ENCODE data around the gene AGRN.
"Not testable (repeated sequence)": the region's sequence is repeated elsewhere in the genome, so short reads cannot be mapped to it uniquely, and the experiment has no call there.

The AGRN gene

GRCh38 chr1:1020000-1020404 is at the start of gene AGRN:
Gene AGRN (plus strand): TSS chr1:1020120. CDS start chr1:1020173, 53 bp downstream.
- no peak within 1 kb of the TSS for H3K27ac Mint-ChIP-seq
- H3K4me3 Mint-ChIP-seq, result peak within 1 kb of the TSS; percentile 70 to 76
- DNase-seq (no peak), ATAC-seq (replicated peaks) (peak; percentile 22 to 27)
- H3K36me3 Mint-ChIP-seq, result peaks cover 0 to 8% of the 10 kb centered on the region in 2 donors
- peaks cover 2 to 24% of the 10 kb centered on the region in 2 donors for H3K4me1 Mint-ChIP-seq
- H3K9me3 Mint-ChIP-seq, result no peaks in the 10 kb centered on the region
- peaks cover 6 to 26% of the 10 kb centered on the region in 2 donors for H3K27me3 Mint-ChIP-seq

GRCh38 chr1:970242-970972 is 49.5 kb upstream of the AGRN start:
- Mint-ChIP-seq H3K36me3 (peaks cover 0 to 3% of the 10 kb centered on the region in 2 donors), H3K4me3 (no peak overlapping the region), H3K9me3 (no peaks in the 10 kb centered on the region), H3K27ac (no peak overlapping the region), H3K4me1 (peaks cover 5 to 17% of the 10 kb centered on the region in 2 donors), H3K27me3 (peaks cover 40 to 54% of the 10 kb centered on the region in 2 donors)
- ATAC-seq (replicated peaks), result no peak
- DNase-seq, result no peak

- peaks cover 46 to 61% of the 10 kb centered on the region in 2 donors for H3K27me3 Mint-ChIP-seq
- no peak overlapping the region for H3K4me3 Mint-ChIP-seq
- H3K27ac Mint-ChIP-seq, result no peak overlapping the region
- ATAC-seq (replicated peaks), result no peak
- peaks cover 5 to 17% of the 10 kb centered on the region in 2 donors for H3K4me1 Mint-ChIP-seq
- H3K36me3 Mint-ChIP-seq, result peaks cover 0 to 3% of the 10 kb centered on the region in 2 donors
- DNase-seq, result no peak
- no peaks in the 10 kb centered on the region for H3K9me3 Mint-ChIP-seq
Observed at GRCh38 chr1:970973-971730, 48.8 kb upstream of the AGRN start.

- Mint-ChIP-seq H3K4me1 (peaks cover 5 to 14% of the 10 kb centered on the region in 2 donors), H3K4me3 (no peak overlapping the region), H3K27ac (no peak overlapping the region), H3K27me3 (peaks cover 46 to 61% of the 10 kb centered on the region in 2 donors), H3K9me3 (no peaks in the 10 kb centered on the region), H3K36me3 (peaks cover 0 to 3% of the 10 kb centered on the region in 2 donors)
- ATAC-seq (replicated peaks) (no peak), DNase-seq (no peak)
Observed at GRCh38 chr1:971751-972506, 48.0 kb upstream of the AGRN start.

GRCh38 chr1:972726-973458 is 47.0 kb upstream of the AGRN start:
- Mint-ChIP-seq H3K36me3 (peaks cover 0 to 3% of the 10 kb centered on the region in 2 donors), H3K4me3 (no peak overlapping the region), H3K9me3 (no peaks in the 10 kb centered on the region), H3K27me3 (peaks cover 46 to 62% of the 10 kb centered on the region in 2 donors), H3K4me1 (peaks cover 5 to 9% of the 10 kb centered on the region in 2 donors), H3K27ac (no peak overlapping the region)
- no peak for ATAC-seq (replicated peaks)
- DNase-seq, result no peak

GRCh38 chr1:973459-974292 is 46.2 kb upstream of the AGRN start:
- H3K4me3 Mint-ChIP-seq, result no peak overlapping the region
- H3K27me3 Mint-ChIP-seq, result peaks cover 46 to 63% of the 10 kb centered on the region in 2 donors
- ATAC-seq (replicated peaks), result no peak
- peaks cover 0 to 7% of the 10 kb centered on the region in 2 donors for H3K36me3 Mint-ChIP-seq
- no peak overlapping the region for H3K27ac Mint-ChIP-seq
- H3K9me3 Mint-ChIP-seq, result peaks cover 0 to 4% of the 10 kb centered on the region in 2 donors
- H3K4me1 Mint-ChIP-seq, result peaks cover 9% of the 10 kb centered on the region in 2 donors
- DNase-seq, result no peak

GRCh38 chr1:974293-974640 is 45.7 kb upstream of the AGRN start:
- no peak overlapping the region for H3K4me3 Mint-ChIP-seq
- no peak for DNase-seq
- H3K36me3 Mint-ChIP-seq, result peaks cover 0 to 7% of the 10 kb centered on the region in 2 donors
- peaks cover 41 to 57% of the 10 kb centered on the region in 2 donors for H3K27me3 Mint-ChIP-seq
- H3K4me1 Mint-ChIP-seq, result peaks cover 9% of the 10 kb centered on the region in 2 donors
- no peak for ATAC-seq (replicated peaks)
- peaks cover 0 to 4% of the 10 kb centered on the region in 2 donors for H3K9me3 Mint-ChIP-seq
- no peak overlapping the region for H3K27ac Mint-ChIP-seq

- H3K4me3 Mint-ChIP-seq, result peak overlapping the region in 1 of 2 donors; percentile 21
- H3K9me3 Mint-ChIP-seq, result peaks cover 0 to 4% of the 10 kb centered on the region in 2 donors
- H3K4me1 Mint-ChIP-seq, result peaks cover 9% of the 10 kb centered on the region in 2 donors
- H3K27ac Mint-ChIP-seq, result no peak overlapping the region
- no peak for DNase-seq
- no peak for ATAC-seq (replicated peaks)
- peaks cover 0 to 7% of the 10 kb centered on the region in 2 donors for H3K36me3 Mint-ChIP-seq
- H3K27me3 Mint-ChIP-seq, result peaks cover 36 to 52% of the 10 kb centered on the region in 2 donors
Observed at GRCh38 chr1:974687-975328, 45.1 kb upstream of the AGRN start.

GRCh38 chr1:975365-975764 is 44.6 kb upstream of the AGRN start:
- no peak overlapping the region for H3K4me3 Mint-ChIP-seq
- no peak overlapping the region for H3K27ac Mint-ChIP-seq
- peaks cover 9% of the 10 kb centered on the region in 2 donors for H3K4me1 Mint-ChIP-seq
- ATAC-seq (replicated peaks) (no peak), DNase-seq (no peak)
- H3K36me3 Mint-ChIP-seq, result peaks cover 0 to 7% of the 10 kb centered on the region in 2 donors
- H3K9me3 Mint-ChIP-seq, result peaks cover 0 to 4% of the 10 kb centered on the region in 2 donors
- peaks cover 36 to 52% of the 10 kb centered on the region in 2 donors for H3K27me3 Mint-ChIP-seq

GRCh38 chr1:975896-976683 is 43.8 kb upstream of the AGRN start:
- peak overlapping the region; percentile 23 to 46 for H3K4me3 Mint-ChIP-seq
- H3K27ac Mint-ChIP-seq, result no peak overlapping the region
- peaks cover 39 to 49% of the 10 kb centered on the region in 2 donors for H3K27me3 Mint-ChIP-seq
- ATAC-seq (replicated peaks) (peak; percentile 79 to 89), DNase-seq (peak; percentile 57)
- peaks cover 0 to 4% of the 10 kb centered on the region in 2 donors for H3K9me3 Mint-ChIP-seq
- H3K4me1 Mint-ChIP-seq, result peaks cover 9% of the 10 kb centered on the region in 2 donors
- peaks cover 0 to 7% of the 10 kb centered on the region in 2 donors for H3K36me3 Mint-ChIP-seq

GRCh38 chr1:976791-977190 is 43.1 kb upstream of the AGRN start:
- not testable (repeated sequence) for H3K36me3 Mint-ChIP-seq; H3K27ac Mint-ChIP-seq; H3K4me3 Mint-ChIP-seq; ATAC-seq (replicated peaks); DNase-seq; H3K9me3 Mint-ChIP-seq; H3K4me1 Mint-ChIP-seq
- H3K27me3 Mint-ChIP-seq, result peaks cover 38 to 43% of the 10 kb centered on the region in 2 donors
